Smooth muscle cell (in vitro differentiated cells): Measurements from ENCODE around the gene CYLC1. TPM values are rescaled to one million over a fixed set of nuclear protein-coding genes. Genes with fewer than 3 reads are reported as not detected.

Experiments used
- DNase-seq: peaks from one replicate; lab custom pipeline; 2025; ENCODE audit not compliant: unreplicated experiment; lab: John Stamatoyannopoulos, UW
- H2AFZ ChIP-seq: fragments of 200-600 bp; sonication (generic); 2 replicates; pipeline ENCODE4 v1.6.0; 2016; ENCODE audit warnings: antibody characterized with exemption, low read depth, mild to moderate bottlenecking
- H3F3A ChIP-seq: fragments of 200-600 bp; sonication (generic); 2 replicates; pipeline ENCODE4 v1.6.0; 2017; ENCODE audit warnings: antibody characterized with exemption, low read depth
- H3K27ac ChIP-seq: fragments of 200-600 bp; sonication (generic); 2 replicates; pipeline ENCODE4 v1.5.1; 2016; ENCODE audit warnings: low read depth, mild to moderate bottlenecking
- H3K27me3 ChIP-seq: fragments of 200-600 bp; sonication (generic); 2 replicates; pipeline ENCODE4 v1.6.1; 2016; ENCODE audit warnings: low read depth, mild to moderate bottlenecking
- H3K36me3 ChIP-seq: fragments of 200-600 bp; sonication (generic); 2 replicates; pipeline ENCODE4 v1.5.1; 2016; ENCODE audit warnings: low read depth
- H3K4me1 ChIP-seq: fragments of 200-600 bp; sonication (generic); 2 replicates; pipeline ENCODE4 v1.5.1; 2016; ENCODE audit warnings: low read depth
- H3K4me2 ChIP-seq: fragments of 200-600 bp; sonication (generic); 2 replicates; pipeline ENCODE4 v1.6.0; 2016; ENCODE audit warnings: mild to moderate bottlenecking
- H3K4me3 ChIP-seq: fragments of 200-600 bp; sonication (generic); 2 replicates; pipeline ENCODE4 v1.5.1; 2016; ENCODE audit warnings: mild to moderate bottlenecking
- H3K79me2 ChIP-seq: fragments of 200-600 bp; sonication (generic); 2 replicates; pipeline ENCODE4 v1.6.0; 2016; ENCODE audit warnings: low read depth, mild to moderate bottlenecking
- H3K9ac ChIP-seq: fragments of 200-600 bp; sonication (generic); 2 replicates; pipeline ENCODE4 v1.6.0; 2016; ENCODE audit warnings: low read depth
- H3K9me3 ChIP-seq: fragments of 200-600 bp; sonication (generic); replicated peaks from 2 replicates; pipeline ENCODE4 v1.5.1; 2016; ENCODE audit warnings: low read depth
- H4K20me1 ChIP-seq: fragments of 200-600 bp; sonication (generic); 2 replicates; pipeline ENCODE4 v1.6.0; 2016; ENCODE audit warnings: low read depth
- WGBS: methylation state at CpG from one replicate; pipeline ENCODE4 v1.1.7; 2016; ENCODE audit warnings: low lambda C conversion rate; 5-methylcytosine and 5-hydroxymethylcytosine counted together
- polyA plus RNA-seq: library from polyadenylated mRNA; unstranded; fragments of >200 nt; fragmentation: Nextera tagmentation; extraction: Ambion mirVana; gene quantifications from 2 replicates; pipeline ENCODE4 v1.2.1, GENCODE V29; 2016
- total RNA-seq: library from RNA; depleted of rRNA; stranded (reverse); fragments of >200 nt; gene quantifications from 2 replicates; pipeline ENCODE4 v1.2.3, GENCODE V29; 2014
- TF ChIP-seq, protein P1 (sequence below): fragments of 200-600 bp; sonication (generic); IDR thresholded peaks from 2 replicates; pipeline ENCODE4 v1.5.1; 2017; ENCODE audit warnings: borderline replicate concordance, mild to moderate bottlenecking, antibody characterized with exemption; ENCODE audit not compliant: insufficient read depth, poor library complexity, severe bottlenecking

CYLC1 gene
- total and polyA plus RNA-seq, 2 experiments from 2014 or later: not detected

DNA sequence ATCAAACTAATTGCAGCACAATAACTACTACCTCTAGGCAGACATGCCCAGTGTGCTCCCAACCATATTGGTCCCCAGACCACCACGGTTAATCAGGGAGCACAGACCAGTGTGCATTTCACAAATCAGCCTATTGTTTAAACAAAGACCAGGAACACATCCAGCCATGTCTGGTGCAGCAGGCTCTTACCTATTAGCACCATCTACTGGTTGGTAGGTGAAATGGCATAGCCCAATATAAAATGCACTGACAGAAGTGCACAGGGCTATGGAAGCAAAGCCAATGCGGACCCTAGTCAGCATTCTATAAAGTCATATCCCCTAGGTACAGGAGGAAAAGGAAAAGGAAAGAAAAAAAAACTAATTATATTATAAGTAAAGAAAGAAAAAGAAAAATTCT lies 15.5 kb upstream of the CYLC1 start:
- no peaks in the 10 kb centered on the region for H3F3A ChIP-seq
- DNase-seq: no peak

DNA sequence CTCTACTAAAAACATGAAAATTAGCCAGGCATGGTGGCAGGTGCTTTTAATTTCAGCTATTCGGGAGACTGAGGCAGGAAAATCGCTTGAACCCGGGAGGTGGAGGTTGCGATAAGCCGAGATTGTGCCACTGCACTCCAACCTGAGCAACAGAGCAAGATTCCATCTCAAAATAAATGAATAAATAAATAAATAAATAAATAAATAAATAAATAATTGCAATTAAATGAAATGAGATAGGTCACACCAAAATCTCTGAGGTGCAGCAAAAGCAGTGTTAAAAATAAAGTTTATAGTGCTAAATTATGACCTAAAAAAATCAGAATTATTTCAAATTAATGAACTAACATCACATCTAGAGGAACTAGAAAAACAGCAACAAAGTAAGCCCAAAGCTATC lies 13.6 kb upstream of the CYLC1 start:
- WGBS: 95% methylated on average over 5 of the region's 5 CpGs
- Histone ChIP-seq H3K4me1 (no peaks in the 10 kb centered on the region), H2AFZ (no peak overlapping the region), H3K36me3 (no peaks in the 10 kb centered on the region), H4K20me1 (no peaks in the 10 kb centered on the region), H3F3A (no peaks in the 10 kb centered on the region), H3K27me3 (no peaks in the 10 kb centered on the region), H3K9ac (no peak overlapping the region), H3K9me3 (no peaks in the 10 kb centered on the region), H3K4me3 (no peak overlapping the region), H3K4me2 (no peak overlapping the region), H3K79me2 (no peaks in the 10 kb centered on the region), H3K27ac (no peak overlapping the region)
- DNase-seq: no peak
- TF ChIP-seq, protein P1, sequence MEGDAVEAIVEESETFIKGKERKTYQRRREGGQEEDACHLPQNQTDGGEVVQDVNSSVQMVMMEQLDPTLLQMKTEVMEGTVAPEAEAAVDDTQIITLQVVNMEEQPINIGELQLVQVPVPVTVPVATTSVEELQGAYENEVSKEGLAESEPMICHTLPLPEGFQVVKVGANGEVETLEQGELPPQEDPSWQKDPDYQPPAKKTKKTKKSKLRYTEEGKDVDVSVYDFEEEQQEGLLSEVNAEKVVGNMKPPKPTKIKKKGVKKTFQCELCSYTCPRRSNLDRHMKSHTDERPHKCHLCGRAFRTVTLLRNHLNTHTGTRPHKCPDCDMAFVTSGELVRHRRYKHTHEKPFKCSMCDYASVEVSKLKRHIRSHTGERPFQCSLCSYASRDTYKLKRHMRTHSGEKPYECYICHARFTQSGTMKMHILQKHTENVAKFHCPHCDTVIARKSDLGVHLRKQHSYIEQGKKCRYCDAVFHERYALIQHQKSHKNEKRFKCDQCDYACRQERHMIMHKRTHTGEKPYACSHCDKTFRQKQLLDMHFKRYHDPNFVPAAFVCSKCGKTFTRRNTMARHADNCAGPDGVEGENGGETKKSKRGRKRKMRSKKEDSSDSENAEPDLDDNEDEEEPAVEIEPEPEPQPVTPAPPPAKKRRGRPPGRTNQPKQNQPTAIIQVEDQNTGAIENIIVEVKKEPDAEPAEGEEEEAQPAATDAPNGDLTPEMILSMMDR: no peak

More for the DNA sequence above, 15.5 kb upstream of the CYLC1 start:
- Histone ChIP-seq H3K9ac (no peak overlapping the region), H3K4me3 (no peak overlapping the region), H3K27me3 (no peaks in the 10 kb centered on the region), H3K4me1 (no peaks in the 10 kb centered on the region), H3K36me3 (no peaks in the 10 kb centered on the region), H4K20me1 (no peaks in the 10 kb centered on the region), H3K27ac (no peak overlapping the region), H3K4me2 (no peak overlapping the region), H2AFZ (no peak overlapping the region), H3K9me3 (no peaks in the 10 kb centered on the region), H3K79me2 (no peaks in the 10 kb centered on the region)
- TF ChIP-seq, protein P1: peak; percentile 59
- 28% methylated on average over 2 of the region's 2 CpGs for WGBS

DNA sequence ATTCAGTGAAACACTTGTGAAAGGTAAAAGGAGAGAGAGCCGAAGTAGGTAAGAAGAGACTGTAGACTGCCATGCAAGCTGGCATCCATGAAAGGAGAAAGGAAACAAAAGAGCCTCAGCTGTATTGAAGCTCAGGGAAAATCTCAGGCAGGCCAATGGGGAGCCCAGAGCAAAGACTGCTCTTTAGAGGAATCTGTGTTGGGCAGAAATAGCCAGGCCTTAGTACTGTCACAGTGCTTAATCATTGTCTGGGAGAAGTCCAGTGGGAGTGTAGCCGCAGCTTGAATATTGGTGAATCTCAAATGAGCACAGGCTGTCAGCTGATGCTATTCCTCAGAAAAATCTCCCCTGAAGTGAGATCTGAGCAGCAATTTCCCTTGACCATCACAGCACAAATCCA lies 27.6 kb downstream of the CYLC1 start:
- Histone ChIP-seq H3K79me2 (no peaks in the 10 kb centered on the region), H3K9ac (no peak overlapping the region), H3F3A (no peaks in the 10 kb centered on the region), H3K27ac (no peak overlapping the region), H3K4me1 (no peaks in the 10 kb centered on the region), H3K4me3 (no peak overlapping the region), H2AFZ (no peak overlapping the region), H3K27me3 (no peaks in the 10 kb centered on the region), H3K4me2 (no peak overlapping the region), H4K20me1 (no peaks in the 10 kb centered on the region), H3K36me3 (no peaks in the 10 kb centered on the region), H3K9me3 (no peaks in the 10 kb centered on the region)
- TF ChIP-seq, protein P1: no peak
- WGBS: 82% methylated on average over 2 of the region's 2 CpGs
- DNase-seq: no peak

DNA sequence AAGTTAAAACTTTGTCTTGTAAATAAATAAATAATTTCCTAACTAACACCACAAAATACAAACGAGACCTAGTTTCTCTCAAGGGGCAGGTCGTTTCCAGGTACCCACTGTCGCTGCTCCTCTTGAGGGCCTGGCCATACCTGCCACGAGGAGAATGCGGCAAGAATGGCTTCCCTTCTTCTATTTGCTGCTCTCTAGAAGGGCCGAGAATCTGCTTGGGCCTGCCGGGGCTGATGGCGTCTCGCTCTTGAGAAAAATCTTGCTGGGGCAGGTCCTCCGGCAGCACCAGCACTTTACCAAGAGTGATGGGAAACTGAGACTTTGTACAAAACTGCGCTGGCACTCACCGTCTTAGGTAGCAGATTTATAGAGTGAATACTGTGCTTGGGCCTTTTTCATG lies 31.5 kb downstream of the CYLC1 start:
- H3K27ac ChIP-seq: no peak overlapping the region
- no peaks in the 10 kb centered on the region for H3F3A ChIP-seq
- DNase-seq: no peak
- no peaks in the 10 kb centered on the region for H4K20me1 ChIP-seq
- no peak overlapping the region for H3K4me3 ChIP-seq
- H3K4me2 ChIP-seq: no peak overlapping the region
- no peaks in the 10 kb centered on the region for H3K36me3 ChIP-seq
- H2AFZ ChIP-seq: no peak overlapping the region
- H3K27me3 ChIP-seq: no peaks in the 10 kb centered on the region
- no peaks in the 10 kb centered on the region for H3K4me1 ChIP-seq
- 85% methylated on average over 12 of the region's 12 CpGs for WGBS
- TF ChIP-seq, protein P1: no peak
- no peak overlapping the region for H3K9ac ChIP-seq
- no peaks in the 10 kb centered on the region for H3K79me2 ChIP-seq
- H3K9me3 ChIP-seq: no peaks in the 10 kb centered on the region
